ENCODE results near the gene TXNL4A.

TXNL4A gene

GRCh38 chr18:79988451-79989194 lies at the start of gene TXNL4A:
Gene TXNL4A (minus strand): TSS chr18:79988563. CDS start chr18:79988392, 171 bp downstream.
- peak; percentile 91 for DNase-seq (ENCODE audit: extremely low spot score)
- TF ChIP-seq, protein P1, sequence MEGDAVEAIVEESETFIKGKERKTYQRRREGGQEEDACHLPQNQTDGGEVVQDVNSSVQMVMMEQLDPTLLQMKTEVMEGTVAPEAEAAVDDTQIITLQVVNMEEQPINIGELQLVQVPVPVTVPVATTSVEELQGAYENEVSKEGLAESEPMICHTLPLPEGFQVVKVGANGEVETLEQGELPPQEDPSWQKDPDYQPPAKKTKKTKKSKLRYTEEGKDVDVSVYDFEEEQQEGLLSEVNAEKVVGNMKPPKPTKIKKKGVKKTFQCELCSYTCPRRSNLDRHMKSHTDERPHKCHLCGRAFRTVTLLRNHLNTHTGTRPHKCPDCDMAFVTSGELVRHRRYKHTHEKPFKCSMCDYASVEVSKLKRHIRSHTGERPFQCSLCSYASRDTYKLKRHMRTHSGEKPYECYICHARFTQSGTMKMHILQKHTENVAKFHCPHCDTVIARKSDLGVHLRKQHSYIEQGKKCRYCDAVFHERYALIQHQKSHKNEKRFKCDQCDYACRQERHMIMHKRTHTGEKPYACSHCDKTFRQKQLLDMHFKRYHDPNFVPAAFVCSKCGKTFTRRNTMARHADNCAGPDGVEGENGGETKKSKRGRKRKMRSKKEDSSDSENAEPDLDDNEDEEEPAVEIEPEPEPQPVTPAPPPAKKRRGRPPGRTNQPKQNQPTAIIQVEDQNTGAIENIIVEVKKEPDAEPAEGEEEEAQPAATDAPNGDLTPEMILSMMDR (IDR thresholded peaks at IDR 0.05; ENCODE audit: control extremely low read depth, extremely low read depth, low read depth, missing control alignments) = no peak
- ChIA-PET POLR2A (interaction anchor here (1.0 kb wide), 1 partner anchor 45 kb away, joined by 4 read pairs; no protein-coding TSS in a partner anchor), CTCF (interaction anchor here (1.1 to 4.5 kb wide), 4 partner anchors 10 to 82 kb away, joined by 3 to 25 read pairs (median 3); partner anchors contain the start of gene HSBP1L1)

DNA sequence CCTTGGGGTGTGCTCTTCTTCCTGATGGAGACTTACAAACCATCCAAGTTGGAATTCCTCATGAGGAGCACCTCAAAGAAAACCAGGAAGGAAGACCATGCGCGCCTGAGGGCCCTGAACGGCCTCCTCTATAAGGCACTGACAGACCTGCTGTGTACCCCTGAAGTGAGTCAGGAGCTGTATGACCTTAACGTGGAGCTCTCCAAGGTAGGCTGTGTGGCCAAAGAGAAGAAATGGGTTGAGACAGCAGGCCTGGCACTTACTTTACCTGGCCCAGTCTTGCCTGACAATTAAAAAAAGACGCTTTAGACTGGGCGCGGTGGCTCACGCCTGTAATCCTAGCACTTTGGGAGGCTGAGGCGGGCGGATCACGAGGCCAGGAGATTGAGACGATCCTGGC lies 48.9 kb upstream of the TXNL4A start:
- CTCF ChIA-PET = interaction anchor here (1.5 kb wide), 1 partner anchor 77 kb away, joined by 3 read pairs; no protein-coding TSS in a partner anchor
- DNase-seq (ENCODE audit: extremely low spot score) = no peak
- TF ChIP-seq, protein P1 (IDR thresholded peaks at IDR 0.05; ENCODE audit: control extremely low read depth, extremely low read depth, low read depth, missing control alignments) = no peak
- POLR2A ChIA-PET = no interaction called here

DNA sequence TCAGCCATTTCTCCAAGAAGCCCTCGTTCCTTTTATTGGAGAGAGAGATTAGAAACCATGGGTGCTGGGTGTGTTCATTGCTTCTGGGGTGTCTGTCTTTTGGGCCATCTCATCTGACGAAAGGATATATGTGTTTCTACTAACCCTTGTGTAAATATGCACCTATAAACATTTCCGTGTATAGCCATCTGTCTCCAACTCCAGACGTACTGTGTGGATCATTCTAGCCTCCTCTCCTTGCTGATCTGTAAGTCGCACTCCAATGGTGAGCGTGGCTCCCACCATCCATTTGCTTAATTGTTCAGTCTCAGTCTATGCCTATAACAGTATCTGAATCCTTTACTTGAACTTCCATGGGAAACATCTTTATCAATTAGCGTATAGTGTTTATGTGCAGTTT lies 47.6 kb upstream of the TXNL4A start:
- TF ChIP-seq, protein P1 (IDR thresholded peaks at IDR 0.05; ENCODE audit: control extremely low read depth, extremely low read depth, low read depth, missing control alignments) = no peak
- POLR2A ChIA-PET = no interaction called here
- CTCF ChIA-PET = interaction anchor here (1.5 kb wide), 1 partner anchor 78 kb away, joined by 3 read pairs; no protein-coding TSS in a partner anchor
- DNase-seq (ENCODE audit: extremely low spot score) = no peak

DNA sequence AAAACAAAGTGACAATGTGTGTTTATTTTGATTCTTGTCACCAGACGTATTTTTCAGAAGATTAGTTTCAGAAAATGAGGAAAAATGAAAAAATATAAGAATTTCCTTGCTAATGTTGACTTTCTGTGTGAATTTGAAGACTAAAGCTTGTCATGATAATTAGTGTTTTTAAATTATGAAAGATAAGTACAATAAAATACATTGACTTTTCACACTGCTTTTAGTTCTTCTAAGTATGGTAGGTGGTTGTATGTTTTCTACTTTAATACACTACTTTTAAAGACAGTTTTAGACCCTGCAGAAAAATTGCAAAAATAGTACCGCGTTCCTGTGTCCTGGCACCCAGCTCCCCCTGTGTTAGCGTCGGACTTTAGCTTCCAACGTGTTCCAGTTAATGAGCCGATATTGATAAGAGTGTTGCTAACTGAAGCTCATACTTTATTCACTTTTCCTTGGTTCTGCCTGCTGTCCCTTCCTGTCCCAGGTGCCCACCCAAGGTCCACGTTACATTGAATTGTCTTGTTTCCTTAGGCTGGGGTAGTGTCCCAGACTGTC lies 46.6 kb upstream of the TXNL4A start:
- TF ChIP-seq, protein P1 (IDR thresholded peaks at IDR 0.05; ENCODE audit: control extremely low read depth, extremely low read depth, low read depth, missing control alignments) = no peak
- DNase-seq (ENCODE audit: extremely low spot score) = no peak
- CTCF ChIA-PET = interaction anchor here (0.9 to 2.1 kb wide), 6 partner anchors 9 to 119 kb away, joined by 3 to 11 read pairs (median 4); no protein-coding TSS in a partner anchor
- POLR2A ChIA-PET = interaction anchor here (1.3 kb wide), 1 partner anchor 113 kb away, joined by 4 read pairs; no protein-coding TSS in a partner anchor

DNA sequence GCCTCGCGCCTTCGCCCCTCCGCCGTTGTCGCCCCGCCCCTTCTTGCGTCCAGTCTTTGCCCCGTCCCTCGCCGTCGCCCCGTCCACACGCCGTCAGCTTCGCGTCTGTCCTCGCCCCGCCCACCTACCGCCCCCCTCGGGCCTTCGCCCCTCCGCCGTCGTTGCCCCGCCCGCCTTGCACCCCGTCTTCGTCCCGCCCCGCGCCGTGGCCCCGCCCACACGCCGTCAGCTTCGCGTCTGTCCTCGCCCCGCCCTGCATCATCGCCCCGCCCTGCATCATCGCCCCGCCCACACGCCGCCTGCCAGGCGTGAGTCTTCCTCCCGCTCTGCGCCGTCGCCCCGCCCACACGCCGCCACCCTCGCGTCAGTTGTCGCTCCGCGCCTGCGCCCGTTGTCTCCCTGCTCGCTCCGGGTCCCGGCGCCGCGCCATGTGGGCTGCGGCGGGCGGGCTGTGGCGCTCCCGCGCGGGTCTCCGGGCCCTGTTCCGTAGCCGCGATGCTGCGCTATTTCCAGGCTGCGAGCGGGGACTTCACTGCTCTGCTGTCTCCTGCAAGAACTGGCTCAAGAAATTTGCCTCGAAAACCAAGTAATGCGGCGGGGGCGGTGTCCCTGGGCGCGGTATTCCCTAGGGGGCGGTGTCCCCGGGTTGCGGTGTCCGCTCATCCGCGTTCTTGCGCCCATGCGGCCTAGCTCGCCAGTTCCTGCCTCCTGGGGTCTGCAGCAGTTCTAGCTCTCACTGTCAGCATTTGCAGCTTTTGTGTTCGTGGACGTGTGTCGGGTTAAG lies 45.9 kb upstream of the TXNL4A start, which contains the start of gene RBFA:
Gene RBFA (plus strand): TSS at position 367 of the 784 bp plus-strand sequence. CDS start 62 bp downstream, at position 429.
- ChIA-PET CTCF (interaction anchor here (1.0 to 2.1 kb wide), 10 partner anchors 10 to 128 kb away, joined by 3 to 11 read pairs (median 4); partner anchors contain the start of gene TXNL4A), POLR2A (interaction anchor here (0.5 to 1.4 kb wide), 7 partner anchors 9 to 114 kb away, joined by 3 to 5 read pairs (median 4); partner anchors contain the start of gene ADNP2)
- TF ChIP-seq, protein P1 (IDR thresholded peaks at IDR 0.05; ENCODE audit: control extremely low read depth, extremely low read depth, low read depth, missing control alignments) = peak; percentile 41
- peak; percentile 98 for DNase-seq (ENCODE audit: extremely low spot score)
